Measurements from ENCODE around the gene TLR8.
"Not testable (repeated sequence)": the region's sequence is repeated elsewhere in the genome, so short reads cannot be mapped to it uniquely, and the experiment has no call there.

TLR8 gene

GRCh38 chrX:12899506-12899905 is 6.9 kb upstream of the TLR8 start:
- no peak for DNase-seq

DNA sequence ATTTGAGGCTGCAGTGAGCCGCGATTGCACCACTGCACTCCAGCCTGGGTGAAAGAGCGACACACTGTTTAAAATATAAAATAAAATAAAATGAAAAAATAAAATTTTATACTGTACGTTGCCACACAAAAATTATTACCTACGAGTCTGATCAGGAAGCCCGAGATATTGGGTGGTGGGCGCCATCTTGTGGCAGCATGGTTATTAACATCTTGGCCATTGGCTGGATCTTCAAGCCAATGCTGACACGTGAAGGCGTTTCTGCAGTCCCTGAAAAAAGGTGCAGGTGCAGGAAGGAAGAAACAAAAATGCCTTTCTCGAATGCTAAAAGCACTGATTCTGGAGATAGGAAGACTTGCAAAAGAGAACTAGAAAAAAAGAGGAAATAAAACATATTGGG is 4.9 kb upstream of the TLR8 start:
- DNase-seq = peak; percentile 37

DNA sequence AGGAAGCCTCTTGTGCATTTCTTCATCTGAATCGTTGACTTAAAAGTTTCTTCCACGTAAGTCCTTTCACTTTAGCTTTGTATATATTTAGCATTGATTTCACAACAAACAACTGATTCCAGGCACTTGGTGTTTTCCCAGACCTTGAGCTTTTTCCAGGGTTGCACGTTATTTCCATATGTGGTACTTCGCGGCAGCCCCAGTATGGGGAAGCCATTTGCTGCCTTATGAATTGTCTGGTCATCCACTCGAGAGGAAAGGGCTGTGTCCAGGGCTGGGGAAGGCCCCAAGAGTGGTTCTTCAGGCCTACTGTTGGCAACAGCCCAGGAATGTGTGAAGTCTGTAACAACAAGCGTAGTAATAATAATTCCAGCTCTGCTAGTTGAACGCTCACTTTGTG is 2.8 kb upstream of the TLR8 start:
- no peak for DNase-seq

DNA sequence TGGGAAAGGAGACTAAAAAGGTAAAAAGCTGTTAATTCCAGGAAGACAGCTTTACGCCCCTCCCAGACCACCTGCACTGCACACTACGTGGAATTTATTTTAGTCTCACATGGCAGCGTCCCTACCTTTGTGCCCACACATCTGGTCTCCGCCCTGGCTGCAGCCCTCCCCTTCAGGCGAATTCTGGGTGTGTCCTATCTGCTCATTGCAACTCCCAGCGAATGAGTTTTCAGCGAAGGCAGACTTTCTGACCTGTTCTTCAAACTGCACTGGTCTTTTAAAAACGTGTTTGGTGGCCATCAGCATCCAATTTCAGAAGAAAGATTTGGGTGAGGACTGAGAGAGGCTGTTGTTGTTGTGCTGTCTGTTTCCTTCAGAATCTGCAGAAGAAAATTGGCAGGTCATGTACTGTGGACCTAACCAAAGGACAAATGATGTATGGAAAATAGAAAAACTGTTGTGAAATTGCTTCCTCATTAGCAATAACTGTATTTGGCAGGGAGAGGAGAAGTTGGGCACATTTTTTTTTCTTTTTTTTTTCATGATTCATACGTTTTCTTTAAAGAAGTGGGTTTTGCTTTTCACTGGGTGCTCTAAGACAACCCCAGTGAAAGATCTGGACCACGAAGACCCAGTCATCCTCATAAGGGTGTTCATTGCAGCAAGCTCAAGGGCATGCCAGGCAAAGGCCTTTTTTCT is 4.2 kb downstream of the TLR8 start:
- no peak for DNase-seq

GRCh38 chrX:12911122-12911470 is 4.7 kb downstream of the TLR8 start:
- DNase-seq = no peak

DNA sequence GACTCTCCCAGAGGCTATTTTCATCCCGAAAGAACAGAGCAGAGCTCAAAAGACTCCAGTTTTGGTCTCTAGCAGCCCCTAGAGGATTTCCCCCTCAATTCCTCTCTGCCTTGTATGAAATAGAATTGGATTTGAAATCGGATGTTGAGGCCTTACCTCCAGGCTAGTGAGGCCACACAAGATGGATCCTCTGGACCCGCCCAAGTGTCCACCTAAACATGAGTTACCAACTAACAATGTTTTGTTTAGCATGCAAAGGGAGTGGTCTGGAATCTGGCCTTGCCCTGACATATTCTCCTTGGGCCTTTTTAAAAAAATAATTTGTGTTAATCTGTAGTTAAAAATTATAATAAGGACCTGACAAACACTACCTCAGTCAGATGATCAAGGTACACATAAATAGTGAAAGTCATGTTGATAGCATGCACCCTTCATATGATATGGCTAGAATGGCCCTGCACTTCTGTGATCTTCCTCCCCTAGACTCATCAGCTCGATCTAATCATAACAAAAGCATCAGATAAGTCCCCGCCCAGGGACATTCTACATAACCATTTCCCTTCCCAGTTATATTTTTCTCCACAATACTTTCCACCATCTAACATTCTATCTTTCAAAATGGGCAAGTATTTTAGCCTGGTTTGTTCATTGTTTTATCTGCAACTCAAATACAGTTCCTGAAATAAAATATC is 6.5 kb downstream of the TLR8 start:
- no peak for DNase-seq

DNA sequence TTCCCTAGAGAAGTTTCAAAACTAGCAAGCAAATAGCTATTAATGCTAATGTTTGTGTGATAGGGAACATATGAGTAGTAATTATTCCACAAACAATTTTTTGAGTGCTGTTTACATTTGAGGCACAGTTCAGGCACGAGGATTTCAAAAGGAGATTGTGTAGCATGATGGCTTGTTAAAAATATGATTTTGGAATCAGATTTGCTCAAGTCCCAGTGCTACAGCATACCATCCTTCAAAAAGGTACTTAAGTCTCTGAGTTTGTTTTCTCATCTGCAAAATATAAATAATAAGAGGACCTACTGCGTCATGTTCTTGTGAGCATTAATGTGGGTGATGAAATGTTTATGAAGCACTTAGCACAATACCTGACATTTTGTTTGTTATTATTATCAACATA is 11.3 kb downstream of the TLR8 start:
- DNase-seq = no peak

DNA sequence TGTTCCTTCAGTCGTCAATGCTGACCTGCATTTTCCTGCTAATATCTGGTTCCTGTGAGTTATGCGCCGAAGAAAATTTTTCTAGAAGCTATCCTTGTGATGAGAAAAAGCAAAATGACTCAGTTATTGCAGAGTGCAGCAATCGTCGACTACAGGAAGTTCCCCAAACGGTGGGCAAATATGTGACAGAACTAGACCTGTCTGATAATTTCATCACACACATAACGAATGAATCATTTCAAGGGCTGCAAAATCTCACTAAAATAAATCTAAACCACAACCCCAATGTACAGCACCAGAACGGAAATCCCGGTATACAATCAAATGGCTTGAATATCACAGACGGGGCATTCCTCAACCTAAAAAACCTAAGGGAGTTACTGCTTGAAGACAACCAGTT is 12.6 kb downstream of the TLR8 start:
- DNase-seq = no peak

- DNase-seq = no peak
Measured at GRCh38 chrX:12919620-12920019, 13.2 kb downstream of the TLR8 start.

- no peak for DNase-seq
Measured at GRCh38 chrX:12920990-12921389, 14.6 kb downstream of the TLR8 start.

- no peak for DNase-seq
Measured at GRCh38 chrX:12921886-12922598, 15.6 kb downstream of the TLR8 start.

- DNase-seq = no peak
Measured at GRCh38 chrX:12922599-12922919, 16.1 kb downstream of the TLR8 start.

- DNase-seq = no peak
Measured at GRCh38 chrX:12929701-12930100, 23.3 kb downstream of the TLR8 start.

DNA sequence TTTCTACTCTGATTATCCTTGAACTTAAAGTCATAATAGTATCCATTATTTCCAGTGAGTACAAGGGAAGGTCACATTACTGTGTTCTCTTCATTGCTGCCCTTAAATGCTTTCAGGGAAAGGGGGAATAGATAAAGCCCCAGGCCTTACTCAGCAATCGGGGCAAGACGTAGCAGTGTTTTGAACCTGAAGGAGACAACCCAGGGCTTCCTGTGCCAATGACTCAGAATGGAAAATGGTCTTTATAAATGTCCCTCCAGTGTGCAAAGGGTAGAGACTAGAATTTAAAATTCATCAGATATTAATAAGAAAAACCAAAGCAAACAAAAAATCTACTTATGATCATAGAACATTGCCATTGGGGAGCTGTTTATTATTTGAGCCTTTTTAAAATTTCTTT is 23.7 kb downstream of the TLR8 start:
- DNase-seq = no peak

GRCh38 chrX:12932244-12932643 is 25.8 kb downstream of the TLR8 start:
- no peak for DNase-seq

DNA sequence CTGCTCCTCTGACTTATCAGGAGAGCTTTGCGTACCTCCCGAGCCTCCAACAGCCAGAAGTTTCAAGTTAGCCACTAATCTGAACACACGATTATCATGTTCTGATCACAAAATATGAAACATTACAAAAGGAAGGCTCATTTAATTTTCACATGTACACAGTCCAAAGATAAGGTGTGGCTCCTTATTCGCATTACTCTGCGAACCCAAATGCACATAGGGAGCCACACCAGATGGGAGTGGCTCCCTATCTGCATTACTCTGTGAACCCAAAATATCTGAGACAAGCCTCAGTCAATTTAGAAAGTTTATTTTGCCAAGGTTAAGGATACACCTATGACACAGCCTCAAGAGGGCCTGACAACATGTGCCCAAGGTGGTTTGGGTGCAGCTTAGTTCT is 28.4 kb downstream of the TLR8 start:
- DNase-seq = no peak

DNA sequence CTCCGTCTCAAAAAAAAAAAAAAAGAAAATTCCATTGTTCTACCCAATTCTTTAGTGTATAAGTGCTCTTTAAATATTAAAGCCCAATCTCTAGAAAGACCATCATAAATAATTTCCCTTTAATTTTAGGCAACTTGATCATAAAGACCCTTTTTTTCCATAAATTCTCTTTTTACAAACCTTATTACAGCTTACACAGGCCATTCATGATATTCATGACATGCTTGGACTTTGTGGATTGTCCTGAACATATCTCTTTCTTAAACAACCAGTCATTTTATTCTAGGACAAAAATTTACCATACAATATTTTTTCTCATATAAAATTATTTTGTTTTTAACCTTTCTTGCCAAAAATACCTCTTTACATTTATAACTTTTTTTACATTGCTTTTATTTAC is 30.5 kb downstream of the TLR8 start:
- DNase-seq = no peak

- DNase-seq = not testable (repeated sequence)
Measured at GRCh38 chrX:12940471-12940870, 34.1 kb downstream of the TLR8 start.

- not testable (repeated sequence) for DNase-seq
Measured at GRCh38 chrX:12943592-12943991, 37.2 kb downstream of the TLR8 start.

- not testable (repeated sequence) for DNase-seq
Measured at GRCh38 chrX:12944452-12944851, 38.0 kb downstream of the TLR8 start.

DNA sequence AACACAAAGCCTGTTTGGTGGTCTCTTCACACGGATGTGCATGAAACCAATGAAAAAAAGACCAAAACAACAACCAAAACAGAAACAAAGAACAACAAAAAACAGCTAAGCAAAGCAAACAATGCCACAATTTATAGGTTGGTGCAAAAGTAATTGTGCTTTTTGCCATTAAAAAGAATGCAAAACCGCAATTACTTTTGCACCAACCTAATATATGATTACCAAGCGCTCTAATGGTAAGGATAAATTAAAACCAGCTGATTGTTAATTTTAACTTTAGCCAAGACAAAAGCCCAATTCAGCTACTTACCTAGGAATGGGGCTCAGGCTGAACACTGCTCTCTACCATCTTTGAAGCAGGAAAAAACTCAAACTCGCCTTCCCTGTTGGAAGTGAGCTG is 39.1 kb downstream of the TLR8 start:
- DNase-seq = no peak

GRCh38 chrX:12946406-12946805 is 40.0 kb downstream of the TLR8 start:
- no peak for DNase-seq

DNA sequence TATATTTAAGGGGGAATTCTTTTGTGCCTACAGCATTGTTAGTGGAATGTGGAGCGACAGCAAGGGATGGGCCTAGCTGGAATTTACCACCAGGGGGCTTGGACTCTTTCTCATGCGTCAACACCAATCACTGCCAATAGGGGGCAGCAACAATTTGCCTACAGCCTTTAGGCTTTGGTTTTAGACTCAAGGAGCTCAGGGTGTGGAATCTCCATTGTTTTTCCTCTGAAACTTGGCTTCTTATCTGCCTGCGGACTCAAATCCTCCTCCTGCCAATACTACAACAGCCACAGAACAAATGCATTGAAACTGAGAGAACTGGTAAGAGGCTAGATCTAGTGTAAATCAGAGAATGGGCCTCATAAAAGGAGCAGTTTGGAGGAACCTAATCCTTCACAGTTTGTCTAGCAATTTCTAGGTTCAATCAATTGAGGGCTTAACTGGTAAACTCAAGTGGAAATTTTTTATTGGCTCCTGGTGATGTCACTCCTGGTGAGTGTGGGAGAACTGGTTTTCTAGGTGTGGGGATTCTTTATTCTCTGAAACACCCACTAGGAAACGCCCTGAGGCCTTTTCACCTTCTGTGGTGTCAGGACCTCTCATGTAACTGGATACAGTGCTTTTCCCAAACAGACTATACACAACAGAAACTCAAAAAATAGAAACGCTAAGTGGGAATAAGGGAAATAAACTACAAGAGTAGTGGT is 40.6 kb downstream of the TLR8 start:
- DNase-seq = peak; percentile 93

All from NCI-H748 treated with DMSO at 0.1 percent for 48 hours (cell line).